B cell (primary cell): ENCODE data around the gene KDM4D. TPM values are rescaled to one million over a fixed set of nuclear protein-coding genes. Genes with fewer than 3 reads are reported as not detected.
"Not testable (repeated sequence)": the region's sequence is repeated elsewhere in the genome, so short reads cannot be mapped to it uniquely, and the experiment has no call there.

Experiments used
- ATAC-seq: fragments of 200-7000 bp; cut with Tn5 transposase; one replicate; pipeline ENCODE4 v1.10.0; 2021; ENCODE audit warnings: low read depth, mild to moderate bottlenecking, moderate number of reproducible peaks, moderate library complexity
- CTCF ChIA-PET: fragments of 350-600 bp; sonication (Branson Sonifier 250); formaldehyde crosslinking; loops from one replicate; lab custom pipeline; 2021; ENCODE audit warnings: antibody characterized with exemption, inconsistent platforms; lab: Charles Lee
- POLR2A ChIA-PET: fragments of 350-600 bp; sonication (Branson Sonifier 250); formaldehyde crosslinking; loops from one replicate; lab custom pipeline; 2021; ENCODE audit warnings: antibody characterized with exemption; lab: Charles Lee
- DNase-seq: peaks from one replicate; pipeline ENCODE4 v3.0.0; 2013
- H2AFZ ChIP-seq: 2 replicates; pipeline ENCODE4 v1.6.1; 2012; ENCODE audit warnings: mild to moderate bottlenecking, low read depth, low read length; ENCODE audit not compliant: insufficient read depth, poor library complexity, severe bottlenecking
- H3K27ac ChIP-seq, 2 donors: 1 replicate in 1 of 2; 2 replicates in 1 of 2; pipeline ENCODE4 v1.5.1; 2012 to 2013; ENCODE audit warnings: low read length in 2 of 2, mild to moderate bottlenecking in 2 of 2, moderate library complexity in 1 of 2
- H3K27me3 ChIP-seq, 4 experiments: fragments of 200-600 bp in 1 of 4; sonication (generic) in 1 of 4; replicated peaks in 1 of 4; 1 replicate in 2 of 4; 2 replicates in 2 of 4; pipeline versions ENCODE4 v1.6.1 to v1.7.0; 2013 to 2016; ENCODE audit warnings: low read length in 3 of 4, mild to moderate bottlenecking in 2 of 4, mixed read lengths in 1 of 4, moderate library complexity in 1 of 4; ENCODE audit not compliant: insufficient read depth in 4 of 4, control insufficient read depth in 3 of 4; ENCODE audit errors: control extremely low read depth in 1 of 4
- H3K36me3 ChIP-seq, 2 experiments: replicated peaks in 1 of 2; 1 replicate in 1 of 2; 2 replicates in 1 of 2; pipeline versions ENCODE4 v1.6.1 to v1.7.1; 2013; ENCODE audit warnings: low read length in 1 of 2; ENCODE audit not compliant: insufficient read depth in 2 of 2, control insufficient read depth in 1 of 2; ENCODE audit errors: control extremely low read depth in 1 of 2, extremely low read depth in 1 of 2
- H3K4me1 ChIP-seq, 2 donors: fragments of 200-600 bp in 1 of 2; sonication (generic) in 1 of 2; 1 replicate in 1 of 2; 2 replicates in 1 of 2; pipeline versions ENCODE4 v1.5.1 to v1.6.1; 2013 to 2017; ENCODE audit warnings: low read length in 2 of 2; ENCODE audit not compliant: control insufficient read depth in 2 of 2, insufficient read depth in 2 of 2
- H3K4me2 ChIP-seq: replicated peaks from 2 replicates; pipeline ENCODE3; 2012; ENCODE audit warnings: mild to moderate bottlenecking, low read depth, low read length; ENCODE audit not compliant: poor library complexity, severe bottlenecking
- H3K4me3 ChIP-seq, 5 experiments: fragments of 200-600 bp in 1 of 5; sonication (generic) in 1 of 5; 1 replicate in 3 of 5; 2 replicates in 2 of 5; pipeline versions ENCODE4 v1.5.1 to v1.7.0; 2011 to 2016; ENCODE audit warnings: low read length in 4 of 5, mild to moderate bottlenecking in 4 of 5, low read depth in 2 of 5, control low read depth in 1 of 5, moderate library complexity in 1 of 5; ENCODE audit not compliant: insufficient read depth in 1 of 5; ENCODE audit errors: control extremely low read depth in 1 of 5, extremely low read depth in 1 of 5
- H3K79me2 ChIP-seq: fragments of 200-600 bp; sonication (generic); one replicate; pipeline ENCODE4 v1.6.0; 2016; ENCODE audit warnings: low read length; ENCODE audit not compliant: control insufficient read depth, insufficient read depth
- H3K9ac ChIP-seq: fragments of 200-600 bp; sonication (generic); 2 replicates; pipeline ENCODE4 v1.6.1; 2017; ENCODE audit warnings: mild to moderate bottlenecking, low read length, moderate library complexity
- H3K9me3 ChIP-seq, 3 donors: one replicate each; pipeline versions ENCODE4 v1.6.1 to v1.7.1; 2013; ENCODE audit warnings: low read length in 2 of 3; ENCODE audit not compliant: control insufficient read depth in 2 of 3, insufficient read depth in 1 of 3; ENCODE audit errors: control extremely low read depth in 1 of 3
- H4K20me1 ChIP-seq: 2 replicates; pipeline ENCODE4 v1.6.0; 2012; ENCODE audit warnings: mild to moderate bottlenecking, low read length; ENCODE audit not compliant: insufficient read depth, control insufficient read depth, poor library complexity, severe bottlenecking
- H3K27ac Mint-ChIP-seq: one replicate; pipeline ENCODE4 v1.8.0; 2021; ENCODE audit warnings: mixed read lengths
- H3K27me3 Mint-ChIP-seq: one replicate; pipeline ENCODE4 v1.8.0; 2021; ENCODE audit warnings: mixed read lengths
- H3K4me1 Mint-ChIP-seq: one replicate; pipeline ENCODE4 v1.8.0; 2021; ENCODE audit warnings: mixed read lengths
- H3K4me3 Mint-ChIP-seq: one replicate; pipeline ENCODE4 v1.8.0; 2021; ENCODE audit warnings: mixed read lengths
- H3K9me3 Mint-ChIP-seq: one replicate; pipeline ENCODE4 v1.8.0; 2022; ENCODE audit warnings: mixed read lengths; ENCODE audit not compliant: insufficient read depth
- EZH2 ChIP-seq: IDR thresholded peaks from 2 replicates; pipeline ENCODE4 v1.6.1; 2012; ENCODE audit warnings: borderline replicate concordance, low read depth, mild to moderate bottlenecking, moderate library complexity, low read length; ENCODE audit not compliant: insufficient read depth, poor library complexity, severe bottlenecking
- whole genome bisulfite sequencing: methylation state at CpG from one replicate; pipeline ENCODE4 v1.1.5; 2013; ENCODE audit warnings: missing lambda C conversion rate; ENCODE audit not compliant: insufficient coverage; 5-methylcytosine and 5-hydroxymethylcytosine counted together
- intact Hi-C: fragments of 100-400 bp; cut with micrococcal nuclease; formaldehyde crosslinking; loops from one replicate; pipeline ENCODE4 v1.10.0; 2022
- polyA plus RNA-seq: library from polyadenylated mRNA; depleted of rRNA; stranded (reverse); fragments of >200 nt; gene quantifications from 2 replicates; pipeline ENCODE4 v1.2.3, GENCODE V29; 2012
- total RNA-seq, 2 donors: library from RNA; stranded (reverse); fragments of 120-200 nt in 1 of 2; gene quantifications; 1 replicate in 1 of 2; 2 replicates in 1 of 2; pipeline versions ENCODE4 v1.2.3 to v1.2.4, GENCODE V29; 2013 to 2022
- TF ChIP-seq, protein P1 (sequence below): fragments of 200-600 bp; IDR thresholded peaks from one replicate; pipeline ENCODE4 v1.8.0; 2022; ENCODE audit warnings: antibody characterized with exemption, mild to moderate bottlenecking

The KDM4D gene
- total and polyA plus RNA-seq, 2 donors (not counting 1 experiment from before 2014, with no cell fraction given): 0.44 to 0.58 TPM

DNA sequence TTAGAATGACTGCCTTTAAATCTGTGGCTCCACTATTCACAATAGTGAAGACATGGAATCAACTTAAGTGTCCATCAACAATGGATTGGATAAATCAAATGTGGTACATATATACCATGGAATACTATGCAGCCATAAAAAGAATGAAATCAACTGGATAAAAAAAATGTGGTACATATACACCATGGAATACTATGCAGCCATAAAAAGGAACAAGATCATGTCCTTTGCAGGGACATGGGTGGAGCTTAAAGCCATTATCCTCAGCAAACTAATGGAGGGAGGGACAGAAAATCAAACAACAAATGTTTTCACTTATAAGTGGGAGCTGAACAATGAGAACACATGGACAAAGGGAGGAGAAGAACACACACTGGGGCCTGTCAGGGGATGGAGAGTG is 41.4 kb upstream of the KDM4D start:
- intact Hi-C loops, H3K9me3 ChIP-seq, H2AFZ ChIP-seq, H3K9ac ChIP-seq, H3K4me1 ChIP-seq, CTCF ChIA-PET, H3K4me3 Mint-ChIP-seq, H4K20me1 ChIP-seq, H3K27ac Mint-ChIP-seq, H3K4me1 Mint-ChIP-seq, H3K9me3 Mint-ChIP-seq, H3K79me2 ChIP-seq, H3K27ac ChIP-seq, ATAC-seq, DNase-seq, H3K4me2 ChIP-seq, H3K36me3 ChIP-seq, H3K27me3 ChIP-seq, POLR2A ChIA-PET, H3K4me3 ChIP-seq: not testable (repeated sequence)
- H3K27me3 Mint-ChIP-seq: peaks cover 13% of the 10 kb centered on the region

DNA sequence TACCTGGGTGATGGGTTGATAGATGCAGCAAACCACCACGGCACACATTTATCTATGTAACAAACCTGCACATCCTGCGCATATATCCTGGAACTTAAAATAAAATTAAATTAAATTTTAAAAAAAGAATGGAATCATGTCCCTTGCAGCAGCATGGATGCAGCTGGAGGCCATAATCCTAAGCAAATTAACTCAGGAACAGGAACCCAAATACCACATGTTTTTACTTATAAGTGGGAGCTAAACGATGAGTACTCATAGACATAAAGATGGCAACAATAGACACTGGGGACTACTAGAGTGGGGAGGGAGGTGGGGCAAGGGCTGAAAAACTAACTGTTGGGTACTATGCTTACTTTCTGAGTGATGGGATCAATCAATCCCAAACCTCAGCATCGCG is 41.0 kb upstream of the KDM4D start:
- H3K9ac ChIP-seq: no peak overlapping the region
- ATAC-seq (no peak), DNase-seq (no peak)
- H3K4me1 ChIP-seq: no peaks in the 10 kb centered on the region
- Mint-ChIP-seq H3K27ac (no peak overlapping the region), H3K4me3 (no peak overlapping the region), H3K4me1 (no peaks in the 10 kb centered on the region), H3K9me3 (no peaks in the 10 kb centered on the region), H3K27me3 (peaks cover 13% of the 10 kb centered on the region)
- H3K36me3 ChIP-seq: no peaks in the 10 kb centered on the region
- no peaks in the 10 kb centered on the region for H3K79me2 ChIP-seq
- no peak overlapping the region for H3K4me3 ChIP-seq
- CTCF ChIA-PET: no interaction called here
- WGBS: no CpG with 5 or more reads among the region's 5 CpGs
- no peak overlapping the region for H3K4me2 ChIP-seq
- POLR2A ChIA-PET: no interaction called here
- no peak overlapping the region for H3K27ac ChIP-seq
- no peak overlapping the region for H2AFZ ChIP-seq
- H4K20me1 ChIP-seq: no peaks in the 10 kb centered on the region
- intact Hi-C loops: no loop called here
- H3K9me3 ChIP-seq: no peaks in the 10 kb centered on the region
- H3K27me3 ChIP-seq: peaks cover 0 to 3% (median 0%) of the 10 kb centered on the region in 4 experiments
- TF ChIP-seq EZH2: no peak
- TF ChIP-seq, protein P1, sequence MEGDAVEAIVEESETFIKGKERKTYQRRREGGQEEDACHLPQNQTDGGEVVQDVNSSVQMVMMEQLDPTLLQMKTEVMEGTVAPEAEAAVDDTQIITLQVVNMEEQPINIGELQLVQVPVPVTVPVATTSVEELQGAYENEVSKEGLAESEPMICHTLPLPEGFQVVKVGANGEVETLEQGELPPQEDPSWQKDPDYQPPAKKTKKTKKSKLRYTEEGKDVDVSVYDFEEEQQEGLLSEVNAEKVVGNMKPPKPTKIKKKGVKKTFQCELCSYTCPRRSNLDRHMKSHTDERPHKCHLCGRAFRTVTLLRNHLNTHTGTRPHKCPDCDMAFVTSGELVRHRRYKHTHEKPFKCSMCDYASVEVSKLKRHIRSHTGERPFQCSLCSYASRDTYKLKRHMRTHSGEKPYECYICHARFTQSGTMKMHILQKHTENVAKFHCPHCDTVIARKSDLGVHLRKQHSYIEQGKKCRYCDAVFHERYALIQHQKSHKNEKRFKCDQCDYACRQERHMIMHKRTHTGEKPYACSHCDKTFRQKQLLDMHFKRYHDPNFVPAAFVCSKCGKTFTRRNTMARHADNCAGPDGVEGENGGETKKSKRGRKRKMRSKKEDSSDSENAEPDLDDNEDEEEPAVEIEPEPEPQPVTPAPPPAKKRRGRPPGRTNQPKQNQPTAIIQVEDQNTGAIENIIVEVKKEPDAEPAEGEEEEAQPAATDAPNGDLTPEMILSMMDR: no peak
